Testis (tissue), 3 donors: ENCODE measurements around the gene SLC35F4. TPM values are rescaled to one million over a fixed set of nuclear protein-coding genes. Genes with fewer than 3 reads are reported as not detected.
"Not testable (repeated sequence)": the region's sequence is repeated elsewhere in the genome, so short reads cannot be mapped to it uniquely, and the experiment has no call there.

ENCODE experiments used
- DNase-seq: peaks from one replicate; pipeline ENCODE4 v3.0.0-alpha.2; 2019
- H3K27ac ChIP-seq, 2 donors: fragments of 200-600 bp; sonication (generic); one replicate each; pipeline ENCODE4 v1.5.1; 2019
- H3K27me3 ChIP-seq: fragments of 200-600 bp; sonication (generic); one replicate; pipeline ENCODE4 v1.5.1; 2019
- H3K36me3 ChIP-seq: fragments of 200-600 bp; sonication (generic); one replicate; pipeline ENCODE4 v1.5.1; 2017; ENCODE audit warnings: low read depth; ENCODE audit errors: missing control alignments
- H3K4me1 ChIP-seq: fragments of 200-600 bp; sonication (generic); one replicate; pipeline ENCODE4 v1.5.1; 2019
- H3K4me3 ChIP-seq, 2 donors: fragments of 200-600 bp; sonication (generic); one replicate each; pipeline ENCODE4 v1.5.1; 2017 to 2019
- H3K9me3 ChIP-seq: fragments of 200-600 bp; sonication (generic); one replicate; pipeline ENCODE4 v1.5.1; 2017
- CTCF ChIP-seq, 3 experiments: fragments of 450-650 bp in 2 of 3; fragments of 200-600 bp in 1 of 3; sonication (generic) in 1 of 3; IDR thresholded peaks; one replicate each; pipeline ENCODE4 v1.5.1; 2016 to 2019; ENCODE audit warnings: antibody characterized with exemption in 3 of 3, mild to moderate bottlenecking in 2 of 3, moderate library complexity in 1 of 3
- POLR2A ChIP-seq: fragments of 450-650 bp; IDR thresholded peaks from one replicate; pipeline ENCODE4 v1.6.1; 2017; ENCODE audit warnings: antibody characterized with exemption, mild to moderate bottlenecking, moderate library complexity
- WGBS, 2 donors: methylation state at CpG; one replicate each; pipeline ENCODE4 v1.1.5; 2018; 5-methylcytosine and 5-hydroxymethylcytosine counted together
- intact Hi-C: fragments of 100-400 bp; cut with DNase I; formaldehyde crosslinking; loops from one replicate; pipeline ENCODE4 v1.15.1; 2023; ENCODE audit warnings: low total_unique reads
- polyA plus RNA-seq: library from polyadenylated mRNA; stranded (reverse); fragments of 350-450 nt; fragmentation: Illumina TruSeq; extraction: RNeasy Lipid Tissue Mini Kit (QIAGEN cat#74804); gene quantifications from one replicate; pipeline ENCODE4 v1.2.3, GENCODE V29; 2014; ENCODE audit warnings: low read depth, low replicate concordance; ENCODE audit not compliant: insufficient read depth
- total RNA-seq, 2 donors: library from RNA; depleted of rRNA; stranded (reverse); fragments of >200 nt; gene quantifications; one replicate each; pipeline ENCODE4 v1.2.3, GENCODE V29; 2016

Gene SLC35F4
- total and polyA plus RNA-seq, 3 donors from 2014 or later = 0.50 to 2.8 (median 2.3) TPM

GRCh38 chr14:57753821-57754220 is 112.1 kb downstream of the SLC35F4 start:
- Histone ChIP-seq H3K9me3 (no peaks in the 10 kb centered on the region), H3K27ac (no peak overlapping the region), H3K36me3 (no peaks in the 10 kb centered on the region), H3K4me1 (no peaks in the 10 kb centered on the region), H3K4me3 (no peak overlapping the region), H3K27me3 (no peaks in the 10 kb centered on the region)
- no peak for TF ChIP-seq POLR2A
- no peak for TF ChIP-seq CTCF (IDR thresholded peaks at IDR 0.05)
- no peak for DNase-seq
- intact Hi-C loops = no loop called here
- 94 to 97% methylated on average over 4 of the region's 4 CpGs for WGBS, 2 donors

- H3K36me3 ChIP-seq, H3K27ac ChIP-seq, H3K27me3 ChIP-seq, H3K9me3 ChIP-seq, DNase-seq, H3K4me3 ChIP-seq, intact Hi-C loops, H3K4me1 ChIP-seq: not testable (repeated sequence)
- 65 to 78% methylated on average over 11 of the region's 11 CpGs for WGBS, 2 donors
These were observed 113.7 kb downstream of the SLC35F4 start for GRCh38 chr14:57752142-57752695.

- no peak for DNase-seq
- H3K36me3 ChIP-seq = no peaks in the 10 kb centered on the region
- no peak for TF ChIP-seq POLR2A
- no peak for TF ChIP-seq CTCF (IDR thresholded peaks at IDR 0.05)
- no peaks in the 10 kb centered on the region for H3K27me3 ChIP-seq
- H3K9me3 ChIP-seq = no peaks in the 10 kb centered on the region
- H3K4me1 ChIP-seq = no peaks in the 10 kb centered on the region
- 91 to 95% methylated on average over 3 of the region's 3 CpGs for WGBS, 2 donors
- intact Hi-C loops = no loop called here
- no peak overlapping the region for H3K27ac ChIP-seq
- H3K4me3 ChIP-seq = no peak overlapping the region
These were observed 114.5 kb downstream of the SLC35F4 start for GRCh38 chr14:57751400-57751799.

- Histone ChIP-seq H3K4me3 (no peak overlapping the region), H3K4me1 (no peaks in the 10 kb centered on the region), H3K27me3 (no peaks in the 10 kb centered on the region), H3K9me3 (no peaks in the 10 kb centered on the region), H3K27ac (no peak overlapping the region), H3K36me3 (no peaks in the 10 kb centered on the region)
- intact Hi-C loops = no loop called here
- DNase-seq = no peak
- 49 to 54% methylated on average over 3 of the region's 3 CpGs for WGBS, 2 donors
- TF ChIP-seq POLR2A = no peak
- no peak for TF ChIP-seq CTCF (IDR thresholded peaks at IDR 0.05)
These were observed 116.6 kb downstream of the SLC35F4 start for GRCh38 chr14:57749267-57749666.

DNA sequence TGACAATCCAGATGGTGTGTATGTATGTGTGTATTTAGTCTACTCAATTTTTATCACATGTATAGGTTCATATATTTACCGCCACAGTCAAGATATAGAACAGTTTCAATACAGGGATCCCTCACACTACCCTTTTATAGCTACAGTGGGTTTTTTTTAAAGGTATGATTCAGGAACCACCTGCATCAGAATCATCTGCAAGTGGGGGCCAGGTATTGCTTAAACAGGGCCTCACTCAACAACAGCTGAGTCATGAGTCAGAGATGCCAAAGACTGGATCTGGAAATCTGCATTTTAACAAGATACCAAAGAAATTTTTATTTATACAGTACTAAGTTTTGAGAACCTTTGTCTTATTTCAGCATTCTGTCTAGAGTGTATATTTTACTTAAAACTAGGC is 117.6 kb downstream of the SLC35F4 start:
- 93% methylated on average over 1 of the region's 1 CpG for WGBS, 2 donors
- H3K4me3 ChIP-seq = no peak overlapping the region
- no peaks in the 10 kb centered on the region for H3K36me3 ChIP-seq
- TF ChIP-seq CTCF (IDR thresholded peaks at IDR 0.05) = no peak
- TF ChIP-seq POLR2A = no peak
- H3K27me3 ChIP-seq = no peaks in the 10 kb centered on the region
- intact Hi-C loops = no loop called here
- no peaks in the 10 kb centered on the region for H3K4me1 ChIP-seq
- DNase-seq = no peak
- H3K27ac ChIP-seq = no peak overlapping the region
- no peaks in the 10 kb centered on the region for H3K9me3 ChIP-seq
